NCI-H2196 treated with DMSO at 0.1 percent for 48 hours (cell line): ENCODE results near the gene ADAMTS2.
"Not testable (repeated sequence)": the region's sequence is repeated elsewhere in the genome, so short reads cannot be mapped to it uniquely, and the experiment has no call there.

ENCODE experiments used
- DNase-seq: peaks from one replicate; lab custom pipeline; 2025; ENCODE audit not compliant: unreplicated experiment; lab: John Stamatoyannopoulos, UW

Gene ADAMTS2

GRCh38 chr5:179327021-179327735 is 18.1 kb downstream of the ADAMTS2 start:
- no peak for DNase-seq

GRCh38 chr5:179326122-179326927 is 18.9 kb downstream of the ADAMTS2 start:
- no peak for DNase-seq

- DNase-seq: no peak
These were observed 19.8 kb downstream of the ADAMTS2 start for GRCh38 chr5:179325296-179326031.

GRCh38 chr5:179324760-179325295 is 20.4 kb downstream of the ADAMTS2 start:
- DNase-seq: no peak

GRCh38 chr5:179324316-179324715 is 20.9 kb downstream of the ADAMTS2 start:
- DNase-seq: not testable (repeated sequence)

- DNase-seq: no peak
These were observed 22.0 kb downstream of the ADAMTS2 start for GRCh38 chr5:179323026-179323870.

- no peak for DNase-seq
These were observed 22.9 kb downstream of the ADAMTS2 start for GRCh38 chr5:179322071-179323025.

GRCh38 chr5:179321206-179321987 is 23.9 kb downstream of the ADAMTS2 start:
- no peak for DNase-seq

- no peak for DNase-seq
These were observed 25.4 kb downstream of the ADAMTS2 start for GRCh38 chr5:179319741-179320281.

- no peak for DNase-seq
These were observed 26.1 kb downstream of the ADAMTS2 start for GRCh38 chr5:179319123-179319522.

GRCh38 chr5:179318221-179318955 is 26.9 kb downstream of the ADAMTS2 start:
- DNase-seq: no peak

- DNase-seq: no peak
These were observed 27.6 kb downstream of the ADAMTS2 start for GRCh38 chr5:179317411-179318220.

GRCh38 chr5:179316982-179317381 is 28.3 kb downstream of the ADAMTS2 start:
- no peak for DNase-seq

- DNase-seq: no peak
These were observed 29.1 kb downstream of the ADAMTS2 start for GRCh38 chr5:179316111-179316551.

GRCh38 chr5:179315356-179315890 is 29.8 kb downstream of the ADAMTS2 start:
- DNase-seq: no peak

- DNase-seq: no peak
These were observed 30.5 kb downstream of the ADAMTS2 start for GRCh38 chr5:179314606-179315355.
